Keratinocyte (primary cell): ENCODE measurements around the gene ZNFX1. TPM values are rescaled to one million over a fixed set of nuclear protein-coding genes. Genes with fewer than 3 reads are reported as not detected.

Experiments used
- DNase-seq: peaks from one replicate; pipeline ENCODE4 v3.0.0-alpha.2; 2011; ENCODE audit warnings: low read depth, missing footprints, low spot score
- FAIRE-seq: peaks from 2 replicates; lab custom pipeline; 2011; peaks lifted over from hg19 to GRCh38; lab: Jason Lieb, UNC
- H2AFZ ChIP-seq: 2 replicates; pipeline ENCODE4 v1.6.0; 2012; ENCODE audit warnings: low read length, control low read depth, inconsistent platforms; ENCODE audit not compliant: control insufficient read depth
- H3K27ac ChIP-seq: 2 replicates; pipeline ENCODE4 v1.5.1; 2011; ENCODE audit warnings: low read length; ENCODE audit not compliant: control insufficient read depth, insufficient read depth
- H3K27me3 ChIP-seq: 3 replicates; pipeline ENCODE4 v1.6.0; 2011; ENCODE audit warnings: low read length; ENCODE audit not compliant: control insufficient read depth, insufficient read depth; ENCODE audit errors: extremely low read depth
- H3K36me3 ChIP-seq, 2 experiments: 2 replicates in 1 of 2; 3 replicates in 1 of 2; pipeline ENCODE4 v1.5.1; 2011; ENCODE audit warnings: low read length in 2 of 2, mild to moderate bottlenecking in 1 of 2; ENCODE audit not compliant: control insufficient read depth in 2 of 2, insufficient read depth in 2 of 2; ENCODE audit errors: extremely low read depth in 1 of 2
- H3K4me1 ChIP-seq: 3 replicates; pipeline ENCODE4 v1.5.1; 2011; ENCODE audit warnings: low read length; ENCODE audit not compliant: control insufficient read depth, insufficient read depth; ENCODE audit errors: extremely low read depth
- H3K4me2 ChIP-seq: 3 replicates; pipeline ENCODE4 v1.6.0; 2011; ENCODE audit warnings: low read depth, low read length; ENCODE audit not compliant: control insufficient read depth, insufficient read depth; ENCODE audit errors: extremely low read depth
- H3K4me3 ChIP-seq, 3 experiments: fragments of 200-600 bp in 1 of 3; sonication (generic) in 1 of 3; 2 replicates in 2 of 3; 3 replicates in 1 of 3; pipeline ENCODE4 v1.5.1; 2011 to 2016; ENCODE audit warnings: low read length in 3 of 3, mild to moderate bottlenecking in 3 of 3, control low read depth in 2 of 3, inconsistent platforms in 1 of 3, low read depth in 1 of 3, mixed read lengths in 1 of 3, mixed run types in 1 of 3, moderate library complexity in 1 of 3; ENCODE audit not compliant: control insufficient read depth in 2 of 3, insufficient read depth in 2 of 3; ENCODE audit errors: extremely low read depth in 1 of 3
- H3K79me2 ChIP-seq: 2 replicates; pipeline ENCODE4 v1.6.0; 2012; ENCODE audit warnings: low read length; ENCODE audit not compliant: control insufficient read depth, insufficient read depth
- H3K9ac ChIP-seq: 3 replicates; pipeline ENCODE4 v1.6.0; 2011; ENCODE audit warnings: low read length; ENCODE audit not compliant: control insufficient read depth, insufficient read depth; ENCODE audit errors: extremely low read depth
- H3K9me1 ChIP-seq: 3 replicates; pipeline ENCODE4 v1.6.0; 2011; ENCODE audit warnings: low read length; ENCODE audit not compliant: control insufficient read depth, insufficient read depth; ENCODE audit errors: extremely low read depth
- H3K9me3 ChIP-seq: 2 replicates; pipeline ENCODE4 v1.5.1; 2012; ENCODE audit warnings: low read depth, low read length; ENCODE audit not compliant: control insufficient read depth
- H4K20me1 ChIP-seq: 3 replicates; pipeline ENCODE4 v1.6.0; 2011; ENCODE audit warnings: low read length; ENCODE audit not compliant: control insufficient read depth, insufficient read depth; ENCODE audit errors: extremely low read depth
- EZH2 ChIP-seq: IDR thresholded peaks from one replicate; pipeline ENCODE4 v1.6.1; 2012; ENCODE audit warnings: inconsistent platforms, mild to moderate bottlenecking, low read length, moderate library complexity
- dilution Hi-C: fragments of 300-500 bp; cut with MboI; formaldehyde crosslinking; loops from one replicate; pipeline ENCODE4 v1.7.0; 2020; ENCODE audit warnings: low sequenced_read_pairs; ENCODE audit not compliant: extremely low pct_ligation_motif_present
- polyA plus RNA-seq, 5 experiments: library from polyadenylated mRNA; depleted of rRNA in 3 of 5; stranded (reverse) in 3 of 5; stranded (forward) in 1 of 5; unstranded in 1 of 5; fragments of >200 nt; gene quantifications; 1 replicate in 1 of 5; 2 replicates in 3 of 5; 3 replicates in 1 of 5; pipeline versions ENCODE4 v1.2.1 to v1.2.3, GENCODE V29; 2011 to 2012; ENCODE audit warnings: missing spikeins in 2 of 5, low read depth in 1 of 5, low replicate concordance in 1 of 5
- TF ChIP-seq, protein P1 (sequence below), 3 experiments: IDR thresholded peaks in 1 of 3; conservative IDR thresholded peaks in 1 of 3; optimal IDR thresholded peaks in 1 of 3; 2 replicates in 2 of 3; 3 replicates in 1 of 3; pipeline versions ENCODE3 to v1.5.1; 2011; ENCODE audit warnings: low read length in 3 of 3, mild to moderate bottlenecking in 3 of 3, moderate library complexity in 2 of 3, control low read depth in 1 of 3, inconsistent platforms in 1 of 3; ENCODE audit not compliant: insufficient read depth in 2 of 3; ENCODE audit errors: extremely low read depth in 1 of 3

The ZNFX1 gene
- polyA plus RNA-seq, 1 donor (not counting 4 experiments of a cell fraction or from before 2014, with no cell fraction given) = 14.2 TPM

DNA sequence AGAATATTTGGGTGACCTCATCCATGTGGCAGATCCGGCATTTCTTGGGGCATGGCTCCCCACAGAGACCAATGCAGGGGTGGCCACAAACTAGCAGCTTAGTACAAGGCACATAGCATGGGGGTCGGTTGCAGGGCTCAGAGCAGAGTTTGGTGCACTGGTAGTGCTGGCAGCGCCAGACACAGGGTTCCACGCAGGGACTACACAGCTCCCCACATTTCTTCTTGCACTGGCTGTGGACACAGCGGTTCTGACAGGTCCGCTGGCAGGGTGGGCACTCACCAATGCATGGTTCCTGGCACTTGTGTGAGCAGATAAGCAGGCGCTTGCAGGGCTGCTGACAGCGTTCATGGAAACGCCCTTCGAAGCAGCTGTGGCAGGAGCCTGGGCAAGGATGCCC, 29.6 kb downstream of the ZNFX1 start:
- no peak for FAIRE-seq
- H3K27me3 ChIP-seq = no peaks in the 10 kb centered on the region
- no peak overlapping the region for H3K4me3 ChIP-seq

DNA sequence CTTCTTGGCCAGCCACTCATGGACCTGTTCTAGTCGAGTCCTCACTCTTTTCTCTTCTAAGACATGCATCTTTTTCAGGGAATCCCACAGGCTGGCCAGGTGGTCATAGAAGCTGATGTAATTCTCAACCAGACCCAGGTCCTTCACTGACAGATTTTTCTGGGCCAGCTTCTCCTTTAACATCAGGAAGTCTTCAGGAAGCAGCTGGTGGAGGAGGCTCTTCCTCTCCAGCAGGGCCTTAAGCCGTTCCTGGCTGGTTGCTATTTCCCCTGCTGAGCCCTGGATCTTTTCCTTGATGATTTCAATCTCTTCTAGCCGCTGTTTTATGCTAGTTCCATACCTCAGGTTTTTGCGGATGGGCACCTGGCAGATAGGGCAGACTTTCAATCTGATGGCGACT, 30.1 kb downstream of the ZNFX1 start:
- no peaks in the 10 kb centered on the region for H3K27me3 ChIP-seq
- TF ChIP-seq EZH2 = no peak
- TF ChIP-seq, protein P1, sequence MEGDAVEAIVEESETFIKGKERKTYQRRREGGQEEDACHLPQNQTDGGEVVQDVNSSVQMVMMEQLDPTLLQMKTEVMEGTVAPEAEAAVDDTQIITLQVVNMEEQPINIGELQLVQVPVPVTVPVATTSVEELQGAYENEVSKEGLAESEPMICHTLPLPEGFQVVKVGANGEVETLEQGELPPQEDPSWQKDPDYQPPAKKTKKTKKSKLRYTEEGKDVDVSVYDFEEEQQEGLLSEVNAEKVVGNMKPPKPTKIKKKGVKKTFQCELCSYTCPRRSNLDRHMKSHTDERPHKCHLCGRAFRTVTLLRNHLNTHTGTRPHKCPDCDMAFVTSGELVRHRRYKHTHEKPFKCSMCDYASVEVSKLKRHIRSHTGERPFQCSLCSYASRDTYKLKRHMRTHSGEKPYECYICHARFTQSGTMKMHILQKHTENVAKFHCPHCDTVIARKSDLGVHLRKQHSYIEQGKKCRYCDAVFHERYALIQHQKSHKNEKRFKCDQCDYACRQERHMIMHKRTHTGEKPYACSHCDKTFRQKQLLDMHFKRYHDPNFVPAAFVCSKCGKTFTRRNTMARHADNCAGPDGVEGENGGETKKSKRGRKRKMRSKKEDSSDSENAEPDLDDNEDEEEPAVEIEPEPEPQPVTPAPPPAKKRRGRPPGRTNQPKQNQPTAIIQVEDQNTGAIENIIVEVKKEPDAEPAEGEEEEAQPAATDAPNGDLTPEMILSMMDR (optimal IDR thresholded peaks at IDR 0.05 in 1 of 3, IDR thresholded peaks at IDR 0.05 in 1 of 3, conservative IDR thresholded peaks at IDR 0.05 in 1 of 3; ENCODE audit: extremely low read depth in 1 of 3, insufficient read depth in 2 of 3, low read length in 3 of 3) = no peak
- H3K4me2 ChIP-seq = no peak overlapping the region
- H3K9me1 ChIP-seq = no peaks in the 10 kb centered on the region
- H3K4me3 ChIP-seq = no peak overlapping the region
- H3K79me2 ChIP-seq = no peaks in the 10 kb centered on the region
- peaks cover 12% of the 10 kb centered on the region for H4K20me1 ChIP-seq
- H3K36me3 ChIP-seq = peaks cover 44 to 53% of the 10 kb centered on the region in 2 experiments
- no peak overlapping the region for H3K9ac ChIP-seq
- no peak overlapping the region for H3K27ac ChIP-seq
- DNase-seq (no peak), FAIRE-seq (no peak)
- dilution Hi-C loops = no loop called here
- H2AFZ ChIP-seq = no peak overlapping the region
- no peaks in the 10 kb centered on the region for H3K9me3 ChIP-seq
- H3K4me1 ChIP-seq = no peaks in the 10 kb centered on the region

More for the DNA sequence above, 29.6 kb downstream of the ZNFX1 start:
- H3K9me3 ChIP-seq = no peaks in the 10 kb centered on the region
- TF ChIP-seq, protein P1 (optimal IDR thresholded peaks at IDR 0.05 in 1 of 3, IDR thresholded peaks at IDR 0.05 in 1 of 3, conservative IDR thresholded peaks at IDR 0.05 in 1 of 3; ENCODE audit: extremely low read depth in 1 of 3, insufficient read depth in 2 of 3, low read length in 3 of 3) = no peak
- no peak for TF ChIP-seq EZH2
- H2AFZ ChIP-seq = no peak overlapping the region
- dilution Hi-C loops = no loop called here
- no peaks in the 10 kb centered on the region for H3K9me1 ChIP-seq
- DNase-seq = no peak
- no peak overlapping the region for H3K9ac ChIP-seq
- no peak overlapping the region for H3K27ac ChIP-seq
- H3K4me2 ChIP-seq = no peak overlapping the region
- H3K79me2 ChIP-seq = no peaks in the 10 kb centered on the region
- peaks cover 49 to 53% of the 10 kb centered on the region in 2 experiments for H3K36me3 ChIP-seq
- no peaks in the 10 kb centered on the region for H3K4me1 ChIP-seq
- H4K20me1 ChIP-seq = peaks cover 12% of the 10 kb centered on the region
